Activated CD4-positive, alpha-beta T cell treated with anti-CD3 and anti-CD28 coated beads for 48 hours (primary cell): ENCODE data around the gene SETDB2.

Source experiments
- DNase-seq: peaks from one replicate; pipeline ENCODE4 v3.0.0-alpha.2; 2020

The SETDB2 gene, protein sequence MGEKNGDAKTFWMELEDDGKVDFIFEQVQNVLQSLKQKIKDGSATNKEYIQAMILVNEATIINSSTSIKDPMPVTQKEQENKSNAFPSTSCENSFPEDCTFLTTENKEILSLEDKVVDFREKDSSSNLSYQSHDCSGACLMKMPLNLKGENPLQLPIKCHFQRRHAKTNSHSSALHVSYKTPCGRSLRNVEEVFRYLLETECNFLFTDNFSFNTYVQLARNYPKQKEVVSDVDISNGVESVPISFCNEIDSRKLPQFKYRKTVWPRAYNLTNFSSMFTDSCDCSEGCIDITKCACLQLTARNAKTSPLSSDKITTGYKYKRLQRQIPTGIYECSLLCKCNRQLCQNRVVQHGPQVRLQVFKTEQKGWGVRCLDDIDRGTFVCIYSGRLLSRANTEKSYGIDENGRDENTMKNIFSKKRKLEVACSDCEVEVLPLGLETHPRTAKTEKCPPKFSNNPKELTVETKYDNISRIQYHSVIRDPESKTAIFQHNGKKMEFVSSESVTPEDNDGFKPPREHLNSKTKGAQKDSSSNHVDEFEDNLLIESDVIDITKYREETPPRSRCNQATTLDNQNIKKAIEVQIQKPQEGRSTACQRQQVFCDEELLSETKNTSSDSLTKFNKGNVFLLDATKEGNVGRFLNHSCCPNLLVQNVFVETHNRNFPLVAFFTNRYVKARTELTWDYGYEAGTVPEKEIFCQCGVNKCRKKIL

DNA sequence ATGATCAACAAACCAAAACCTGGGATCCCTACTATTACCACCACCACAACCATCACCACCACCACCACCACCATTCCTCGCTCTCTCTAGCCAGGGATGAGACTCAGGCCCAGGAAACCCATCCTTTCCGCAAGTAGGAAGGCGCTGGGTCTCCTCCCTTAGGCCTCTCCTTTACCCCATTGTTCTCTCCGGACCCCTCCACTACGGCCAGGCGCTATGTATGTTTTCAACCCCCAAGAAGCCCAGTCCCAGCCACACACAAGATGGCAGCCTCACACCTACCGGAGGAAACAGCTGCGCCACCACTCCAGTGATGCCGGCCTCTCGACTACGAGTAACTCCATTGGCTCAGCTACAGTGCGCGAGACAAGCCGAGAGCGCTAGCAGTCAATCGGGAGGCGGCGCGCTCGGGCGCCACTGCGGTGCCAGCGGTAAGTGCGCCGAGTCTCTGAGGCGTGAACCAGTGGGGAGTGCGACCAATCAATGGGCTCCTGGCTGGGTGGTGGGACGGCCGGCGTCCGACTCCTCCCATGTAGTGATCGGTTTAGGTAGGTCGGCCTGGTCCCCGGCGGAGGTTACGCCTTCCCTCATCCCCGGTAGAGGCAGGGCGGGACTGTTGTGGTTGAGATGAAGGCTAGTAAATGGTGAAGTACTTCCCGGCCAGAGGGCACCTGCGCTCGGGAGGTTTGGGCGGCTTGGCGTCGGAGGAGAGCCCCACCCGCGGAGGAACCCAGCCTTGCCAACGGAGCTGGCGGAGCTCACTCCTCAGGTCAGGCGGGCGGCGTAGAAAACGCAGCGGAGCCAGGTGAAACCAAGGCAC lies at the start of gene SETDB2, which contains the start of gene CAB39L:
Gene SETDB2 (plus strand): TSS at position 571 of the 820 bp plus-strand sequence. CDS start 7,620 bp downstream, outside the sequence.
Gene CAB39L (minus strand): TSS at position 361 of the 820 bp plus-strand sequence. CDS start 61,154 bp downstream, outside the sequence.
- DNase-seq: peak; percentile 99

- DNase-seq: no peak
These were observed 48.6 kb upstream of the SETDB2 start for GRCh38 chr13:49395451-49395865.

GRCh38 chr13:49395878-49396380 lies 48.1 kb upstream of the SETDB2 start:
- no peak for DNase-seq

DNA sequence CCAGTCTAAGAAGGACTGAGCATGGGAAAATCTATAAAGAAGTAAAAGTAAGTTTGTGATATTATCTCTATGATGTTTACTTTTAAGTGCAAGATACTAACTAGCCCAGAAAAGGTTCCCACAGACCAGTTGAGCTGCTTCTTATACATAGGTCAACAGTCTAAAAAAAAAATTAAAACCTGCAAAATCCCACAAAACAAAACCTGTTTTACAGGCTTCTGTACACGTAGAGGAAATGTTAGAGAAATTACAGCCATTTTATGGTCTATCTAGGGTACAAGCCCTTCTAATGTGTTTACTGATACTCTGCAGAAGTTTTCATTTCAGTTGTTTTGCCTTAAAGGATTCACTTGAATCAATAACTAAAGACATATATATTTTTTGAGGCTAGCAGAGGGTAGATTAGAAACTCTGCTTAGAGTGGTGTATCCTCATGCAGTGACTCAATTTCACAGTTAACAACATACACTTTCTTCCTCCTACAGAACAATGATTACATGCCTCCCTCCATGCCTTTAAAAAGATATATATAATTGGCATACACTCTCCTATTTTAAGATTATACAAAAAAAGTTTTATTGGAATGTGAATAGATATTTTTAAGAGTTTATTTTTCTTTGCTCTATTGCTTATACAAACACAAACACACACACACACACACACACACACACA lies 44.1 kb upstream of the SETDB2 start:
- no peak for DNase-seq

GRCh38 chr13:49400755-49401659 lies 43.1 kb upstream of the SETDB2 start:
- DNase-seq: no peak

DNA sequence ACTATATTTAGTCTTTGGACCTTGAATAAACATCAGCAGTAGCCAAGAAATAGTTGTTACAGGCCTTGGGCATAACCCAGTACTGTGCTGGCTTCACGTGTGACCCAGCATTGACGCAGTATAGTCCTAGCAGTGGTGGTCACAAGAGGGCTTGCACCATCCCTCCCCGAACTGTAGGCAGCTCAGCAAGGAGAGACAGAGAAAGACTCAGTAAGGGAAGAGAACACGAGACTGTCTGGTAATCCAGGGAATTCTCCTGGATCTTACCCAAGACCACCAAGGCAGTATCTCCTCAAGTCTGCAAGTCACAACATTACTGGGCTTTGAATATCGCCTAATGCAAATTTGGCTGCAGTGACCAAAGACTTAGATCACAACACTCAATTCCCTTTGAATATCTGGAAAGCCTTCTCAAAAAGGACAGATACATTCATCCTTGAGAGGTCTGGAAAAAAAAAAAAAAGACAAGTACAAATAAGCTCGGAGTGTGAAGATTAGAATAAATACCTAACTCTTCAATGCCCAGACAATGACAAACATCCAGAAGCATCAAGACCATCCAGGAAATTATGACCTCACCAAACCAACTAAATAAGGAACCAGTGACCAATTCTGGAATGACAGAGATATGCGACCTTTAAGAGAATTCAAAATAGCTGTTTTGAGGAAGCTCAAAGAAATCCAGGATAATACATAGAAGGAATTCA lies 39.9 kb upstream of the SETDB2 start:
- DNase-seq: no peak

- no peak for DNase-seq
These were observed 39.4 kb upstream of the SETDB2 start for GRCh38 chr13:49404703-49405020.

DNA sequence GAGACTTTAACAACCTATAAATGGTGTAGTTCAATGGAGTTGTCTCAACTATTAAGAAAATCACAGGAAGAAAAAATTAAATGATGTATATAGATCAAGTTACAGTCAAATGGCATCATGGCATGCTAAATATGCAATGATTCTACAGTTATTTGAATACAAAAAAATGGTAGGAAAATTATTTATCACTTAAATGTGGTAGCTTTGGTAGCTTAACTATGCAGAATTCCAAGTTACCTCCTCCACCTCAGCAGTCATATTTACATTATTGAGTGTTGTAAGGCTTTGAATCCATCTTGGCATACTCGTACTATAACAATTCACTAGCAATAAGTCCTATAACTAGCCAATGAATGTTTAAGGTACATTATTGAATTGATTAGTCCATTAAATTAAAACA lies 37.0 kb upstream of the SETDB2 start:
- DNase-seq: no peak

GRCh38 chr13:49407936-49408335 lies 36.1 kb upstream of the SETDB2 start:
- no peak for DNase-seq

GRCh38 chr13:49409008-49409407 lies 35.1 kb upstream of the SETDB2 start:
- DNase-seq: no peak

- no peak for DNase-seq
These were observed 34.1 kb upstream of the SETDB2 start for GRCh38 chr13:49410006-49410405.

- DNase-seq: no peak
These were observed 33.6 kb upstream of the SETDB2 start for GRCh38 chr13:49410477-49410876.

GRCh38 chr13:49411353-49411752 lies 32.7 kb upstream of the SETDB2 start:
- DNase-seq: no peak

GRCh38 chr13:49412749-49413148 lies 31.3 kb upstream of the SETDB2 start:
- DNase-seq: no peak

- no peak for DNase-seq
These were observed 26.9 kb upstream of the SETDB2 start for GRCh38 chr13:49417161-49417560.

- no peak for DNase-seq
These were observed 25.9 kb upstream of the SETDB2 start for GRCh38 chr13:49418206-49418605.

DNA sequence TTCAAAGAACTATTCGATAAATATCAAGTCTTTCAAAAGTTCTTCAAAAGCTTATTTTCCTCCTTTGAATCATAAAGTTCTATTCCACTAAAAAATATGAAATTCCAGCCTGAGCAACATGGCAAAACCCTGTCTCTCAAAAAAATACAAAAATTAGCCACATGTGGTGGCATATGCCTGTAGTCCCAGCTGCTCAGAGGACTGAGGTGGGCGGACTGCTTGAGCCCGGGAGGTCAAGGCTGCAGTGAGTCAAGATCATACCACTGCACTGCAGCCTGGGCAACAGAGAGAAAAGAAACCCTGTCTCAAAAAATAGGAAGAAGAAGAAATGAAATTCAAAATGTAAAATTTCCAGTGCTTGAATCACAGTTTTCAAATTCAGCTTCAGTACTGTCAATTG lies 24.8 kb upstream of the SETDB2 start:
- DNase-seq: no peak

DNA sequence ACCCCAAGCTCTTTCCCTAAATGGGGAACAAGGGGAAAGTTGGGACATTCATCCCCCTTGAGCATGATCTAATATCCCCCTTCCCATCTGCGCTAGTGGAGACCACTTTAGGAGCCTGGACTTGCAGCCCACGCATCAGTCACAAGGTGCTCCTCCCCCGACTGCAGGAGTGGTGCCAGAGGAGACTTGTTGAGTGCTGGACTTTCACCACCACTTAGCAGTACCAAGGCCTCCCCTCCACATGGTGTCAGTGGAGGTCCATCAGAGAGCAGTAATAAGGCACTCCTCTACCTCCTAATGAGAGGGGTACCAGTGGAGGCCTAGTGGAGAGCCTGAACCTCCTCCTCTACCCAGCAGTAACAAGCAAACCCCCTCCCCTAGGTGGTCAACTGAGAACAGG lies 22.7 kb upstream of the SETDB2 start:
- peak; percentile 32 for DNase-seq

DNA sequence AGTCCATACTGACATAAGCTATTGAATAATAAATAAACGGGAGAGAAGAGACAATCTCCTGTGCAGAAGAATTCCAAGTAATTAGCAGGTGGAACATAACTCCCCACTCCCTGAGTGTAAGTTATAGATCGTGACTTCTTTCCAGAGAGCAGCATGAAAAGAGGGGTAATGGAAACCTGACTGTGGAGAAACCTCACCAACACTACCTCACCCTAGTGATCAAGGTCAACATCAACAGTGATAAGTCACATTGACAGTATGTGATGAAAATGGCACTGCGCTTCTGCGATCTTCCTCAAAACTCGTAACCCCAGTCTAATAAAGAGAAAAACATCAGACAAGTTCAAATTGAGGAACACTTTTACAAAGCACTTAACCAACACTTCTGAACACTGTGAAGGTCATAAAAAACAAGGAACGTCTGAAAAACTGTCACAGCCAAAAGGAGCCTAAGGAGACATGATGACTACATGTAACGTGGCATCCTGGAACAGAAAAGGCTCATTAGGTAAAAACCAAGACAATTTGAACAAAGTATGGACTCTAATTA lies 20.0 kb upstream of the SETDB2 start:
- DNase-seq: no peak

- no peak for DNase-seq
These were observed 15.9 kb upstream of the SETDB2 start for GRCh38 chr13:49428041-49428763.
